ENCODE measurements around the gene SLC10A7. TPM values are rescaled to one million over a fixed set of nuclear protein-coding genes. Genes with fewer than 3 reads are reported as not detected.
A peak's percentile ranks its signal among the peaks of the same experiment; 100 is the strongest.

The SLC10A7 gene
- polyA plus RNA-seq, 6 donors from 2014 or later = 4.1 to 13.6 (median 8.0) TPM

DNA sequence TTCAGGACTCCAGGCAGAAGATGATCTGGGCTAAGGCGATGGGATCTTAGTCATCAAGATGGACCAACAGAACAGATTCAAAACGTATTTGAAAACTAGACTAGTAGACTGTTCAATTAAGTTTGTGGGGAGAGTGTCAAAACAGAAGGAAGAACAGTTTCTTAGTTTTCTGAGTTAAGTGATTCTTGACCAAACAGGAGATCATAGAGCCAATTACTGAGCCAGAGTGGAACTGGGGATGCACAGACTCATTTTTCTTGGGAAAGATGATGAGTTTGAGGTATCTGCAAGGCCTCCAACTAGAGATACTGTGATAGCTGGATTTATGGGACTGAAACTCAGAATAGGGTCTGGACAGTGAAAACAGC is 187.9 kb downstream of the SLC10A7 start:
- ATAC-seq (ENCODE audit: low read depth in 2 of 2) = no peak
- Mint-ChIP-seq H3K27ac (no peak overlapping the region), H3K36me3 (no peaks in the 10 kb centered on the region), H3K4me3 (no peak overlapping the region), H3K9me3 (no peaks in the 10 kb centered on the region), H3K4me1 (no peaks in the 10 kb centered on the region), H3K27me3 (no peaks in the 10 kb centered on the region)
- DNase-seq = no peak

DNA sequence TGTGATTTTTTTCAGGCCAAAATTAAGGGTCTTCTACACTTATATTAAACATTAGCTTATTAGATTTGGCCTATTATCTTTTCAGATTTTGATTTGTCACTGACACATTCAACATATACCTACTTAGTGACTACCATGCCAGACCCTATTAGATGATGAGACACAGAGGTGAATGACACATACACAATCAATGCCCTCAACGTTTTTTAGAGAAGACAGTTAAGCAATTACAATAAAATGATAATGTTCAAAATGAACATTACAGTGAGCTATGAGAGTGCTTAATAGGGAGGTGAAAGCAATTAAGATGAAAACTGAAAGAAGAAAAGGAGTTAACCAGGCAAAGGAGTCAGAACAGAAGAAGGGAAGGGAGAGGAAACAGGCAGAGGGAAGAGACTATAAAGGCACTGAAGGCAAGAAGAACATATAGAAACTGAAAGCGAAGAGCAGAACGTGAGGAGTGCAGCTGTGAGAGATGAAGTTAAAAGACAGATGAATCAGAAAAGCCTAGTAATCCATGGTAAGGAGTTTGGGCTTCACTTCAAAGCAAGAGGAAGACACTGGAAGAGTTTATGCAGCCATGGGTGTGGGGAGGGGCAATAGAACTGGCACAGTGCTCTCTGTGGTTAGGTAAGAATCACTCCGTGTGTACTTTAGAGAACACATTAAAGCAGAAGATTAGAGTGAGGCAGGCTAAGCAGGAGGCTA is 188.4 kb downstream of the SLC10A7 start:
- H3K36me3 Mint-ChIP-seq = no peaks in the 10 kb centered on the region
- no peaks in the 10 kb centered on the region for H3K4me1 Mint-ChIP-seq
- no peak for DNase-seq
- H3K4me3 Mint-ChIP-seq = no peak overlapping the region
- no peak overlapping the region for H3K27ac Mint-ChIP-seq
- no peak for ATAC-seq (ENCODE audit: low read depth in 2 of 2)
- no peaks in the 10 kb centered on the region for H3K27me3 Mint-ChIP-seq
- no peaks in the 10 kb centered on the region for H3K9me3 Mint-ChIP-seq

DNA sequence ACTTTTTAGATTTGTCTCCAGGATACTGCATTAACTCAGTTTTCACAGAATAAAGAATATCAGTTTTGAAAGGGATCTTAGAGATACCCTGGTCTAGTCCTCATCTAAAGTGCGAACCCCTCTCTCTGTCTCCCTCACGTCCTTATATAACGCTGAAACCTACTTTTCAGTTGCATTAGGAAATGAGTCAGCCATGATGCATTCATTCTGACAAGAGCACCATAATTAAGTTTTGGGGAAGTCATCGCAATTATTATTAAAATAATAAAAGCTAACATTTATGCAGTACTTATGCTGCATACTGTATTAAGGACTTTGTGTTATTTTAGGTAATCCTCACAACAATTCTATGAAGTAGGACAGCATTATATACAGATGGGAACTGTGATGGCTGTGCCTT is 191.3 kb downstream of the SLC10A7 start:
- Mint-ChIP-seq H3K27ac (no peak overlapping the region), H3K27me3 (no peaks in the 10 kb centered on the region), H3K9me3 (no peaks in the 10 kb centered on the region), H3K4me3 (no peak overlapping the region), H3K36me3 (peaks cover 0 to 2% of the 10 kb centered on the region in 2 donors), H3K4me1 (no peaks in the 10 kb centered on the region)
- DNase-seq (no peak), ATAC-seq (ENCODE audit: low read depth in 2 of 2) (no peak)

DNA sequence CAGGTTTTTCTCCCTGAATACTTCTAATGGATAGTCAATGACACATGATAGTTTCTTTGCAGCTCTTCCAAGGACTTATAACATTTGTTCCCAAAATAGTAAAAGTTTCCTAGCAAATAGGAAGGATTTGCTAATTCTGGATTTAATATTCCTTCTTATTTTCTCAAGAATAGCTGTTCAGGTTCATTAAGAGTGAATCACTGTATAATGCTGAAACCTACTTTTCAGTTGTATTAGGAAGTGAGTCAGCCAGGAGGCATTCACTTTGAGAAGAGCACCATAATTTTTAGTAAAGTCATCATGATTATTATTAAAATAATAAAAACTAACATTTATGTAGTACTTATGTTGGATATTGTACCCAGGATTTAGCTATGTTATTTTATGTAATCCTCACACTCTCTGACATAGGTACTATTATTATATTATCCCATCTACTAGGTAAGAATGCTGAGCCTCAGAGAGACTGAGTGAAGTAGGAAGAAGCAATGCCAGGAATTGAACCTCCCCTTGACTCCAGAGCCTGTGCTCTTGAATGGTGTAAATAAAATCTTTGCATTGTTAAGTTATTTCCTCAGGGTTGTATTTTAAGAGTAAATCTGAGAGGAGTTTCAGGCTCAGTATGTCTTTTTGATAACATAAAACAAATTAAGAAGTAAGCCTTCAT is 192.6 kb downstream of the SLC10A7 start:
- no peak for ATAC-seq (ENCODE audit: low read depth in 2 of 2)
- H3K27ac Mint-ChIP-seq = no peak overlapping the region
- peaks cover 7 to 8% of the 10 kb centered on the region in 2 donors for H3K36me3 Mint-ChIP-seq
- H3K27me3 Mint-ChIP-seq = no peaks in the 10 kb centered on the region
- no peak overlapping the region for H3K4me3 Mint-ChIP-seq
- DNase-seq = no peak
- no peaks in the 10 kb centered on the region for H3K9me3 Mint-ChIP-seq
- no peaks in the 10 kb centered on the region for H3K4me1 Mint-ChIP-seq

DNA sequence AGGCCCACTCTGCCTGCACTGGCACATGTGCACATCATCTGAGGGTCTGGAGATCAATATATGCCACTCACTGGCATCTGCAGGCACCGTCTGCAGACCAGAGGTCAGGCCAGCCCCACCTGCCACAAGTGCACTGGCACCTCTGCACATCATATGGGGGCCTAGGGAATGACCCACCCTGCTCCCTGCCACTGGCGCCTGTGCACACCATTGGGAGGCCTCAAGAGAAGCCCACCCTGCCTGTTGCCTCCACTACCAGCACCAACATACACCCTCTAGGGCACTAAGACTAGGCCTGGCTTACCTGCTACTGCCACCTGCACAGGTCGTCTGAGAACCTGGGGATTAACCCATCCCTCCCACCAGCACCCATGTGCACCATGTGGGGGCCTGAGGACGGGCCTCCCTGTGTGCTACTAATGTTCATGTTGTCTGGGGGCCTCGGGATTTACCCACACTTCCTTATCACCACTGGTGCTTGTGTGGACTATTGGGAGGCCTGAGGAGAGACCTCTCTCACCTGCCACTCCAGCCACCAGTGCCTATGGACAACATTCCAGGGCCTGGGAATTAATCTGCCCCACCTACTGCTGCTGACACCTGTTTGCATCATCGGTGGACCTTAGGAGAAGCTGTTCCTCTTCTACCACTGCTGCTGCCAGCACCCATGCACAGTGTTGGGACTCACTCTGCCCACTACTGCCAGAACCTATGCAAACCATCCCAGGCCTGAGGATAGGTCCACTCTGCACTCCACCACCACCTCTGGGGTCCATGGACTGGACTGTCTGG is 193.7 kb downstream of the SLC10A7 start:
- H3K27ac Mint-ChIP-seq = peak overlapping the region in 1 of 6 donors; percentile 68
- H3K36me3 Mint-ChIP-seq = peaks cover 8% of the 10 kb centered on the region in 2 donors
- DNase-seq (no peak), ATAC-seq (ENCODE audit: low read depth in 2 of 2) (no peak)
- peaks cover 0 to 6% (median 0%) of the 10 kb centered on the region in 7 donors for H3K9me3 Mint-ChIP-seq
- no peak overlapping the region for H3K4me3 Mint-ChIP-seq
- no peaks in the 10 kb centered on the region for H3K4me1 Mint-ChIP-seq
- no peaks in the 10 kb centered on the region for H3K27me3 Mint-ChIP-seq

DNA sequence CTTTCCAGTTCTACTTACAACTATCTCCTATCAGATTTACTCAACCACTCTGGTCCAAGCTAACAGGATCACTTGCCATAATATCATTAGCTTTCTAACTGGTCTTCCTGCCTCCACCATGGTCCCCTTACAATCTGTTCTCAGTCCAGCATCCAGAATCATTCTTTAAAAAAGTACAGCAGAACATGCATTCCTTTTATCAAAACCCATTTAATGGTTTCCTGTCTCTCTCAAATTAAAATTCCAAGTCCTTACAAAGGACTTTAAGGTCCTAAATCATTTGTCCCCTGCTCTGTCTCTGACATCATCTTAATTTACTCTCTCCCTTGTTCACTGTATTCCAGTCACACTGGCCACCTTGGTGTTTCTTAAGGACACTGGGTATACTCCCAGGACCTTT is 202.8 kb downstream of the SLC10A7 start:
- Mint-ChIP-seq H3K4me3 (no peak overlapping the region), H3K4me1 (no peaks in the 10 kb centered on the region), H3K27ac (no peak overlapping the region), H3K9me3 (peaks cover 0 to 10% (median 0%) of the 10 kb centered on the region in 7 donors), H3K36me3 (no peaks in the 10 kb centered on the region), H3K27me3 (no peaks in the 10 kb centered on the region)
- no peak for ATAC-seq (ENCODE audit: low read depth in 2 of 2)
- DNase-seq = no peak

DNA sequence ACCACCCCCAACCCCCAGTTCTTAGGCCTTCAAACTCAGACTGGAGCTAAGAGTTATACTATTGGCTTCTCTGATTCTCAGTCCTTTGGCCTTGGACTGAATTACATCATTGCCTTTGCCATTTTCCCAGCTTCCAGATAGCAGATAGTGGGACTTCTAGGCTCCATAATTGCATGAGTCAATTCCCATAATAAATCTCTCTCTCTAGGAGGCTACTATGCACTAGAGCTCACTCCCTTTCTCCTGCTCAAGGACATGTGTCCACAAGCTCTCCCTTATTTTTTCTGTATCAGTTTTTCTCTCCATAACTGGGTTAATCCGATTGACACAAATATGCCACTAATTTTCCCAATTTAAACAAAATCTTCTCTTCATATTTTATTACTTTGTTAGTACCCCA is 204.0 kb downstream of the SLC10A7 start:
- Mint-ChIP-seq H3K9me3 (peaks cover 0 to 4% (median 0%) of the 10 kb centered on the region in 7 donors), H3K4me1 (no peaks in the 10 kb centered on the region), H3K27me3 (no peaks in the 10 kb centered on the region), H3K27ac (no peak overlapping the region), H3K36me3 (no peaks in the 10 kb centered on the region), H3K4me3 (no peak overlapping the region)
- ATAC-seq (ENCODE audit: low read depth in 2 of 2) (no peak), DNase-seq (no peak)

DNA sequence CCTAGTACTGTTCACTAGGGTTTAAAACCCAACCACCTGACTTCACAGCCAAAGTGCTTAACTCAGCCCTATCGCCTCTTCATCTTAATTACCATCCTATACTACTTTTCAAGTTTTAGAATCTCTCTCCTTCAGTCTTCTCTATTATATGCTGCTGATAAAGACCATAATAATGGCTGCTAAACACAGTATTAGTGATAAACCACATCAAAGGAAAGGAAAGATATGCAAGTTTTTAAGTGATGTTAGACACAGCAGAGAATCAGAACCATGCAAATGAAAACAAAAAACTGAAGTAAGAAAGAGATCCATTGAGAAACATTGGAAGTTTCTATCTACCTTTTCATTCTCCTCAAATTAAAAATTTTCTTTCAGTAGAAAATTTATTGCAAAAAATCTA is 206.6 kb downstream of the SLC10A7 start:
- Mint-ChIP-seq H3K4me3 (no peak overlapping the region), H3K36me3 (no peaks in the 10 kb centered on the region), H3K27me3 (no peaks in the 10 kb centered on the region), H3K27ac (no peak overlapping the region), H3K9me3 (no peaks in the 10 kb centered on the region), H3K4me1 (no peaks in the 10 kb centered on the region)
- DNase-seq (no peak), ATAC-seq (ENCODE audit: low read depth in 2 of 2) (no peak)

DNA sequence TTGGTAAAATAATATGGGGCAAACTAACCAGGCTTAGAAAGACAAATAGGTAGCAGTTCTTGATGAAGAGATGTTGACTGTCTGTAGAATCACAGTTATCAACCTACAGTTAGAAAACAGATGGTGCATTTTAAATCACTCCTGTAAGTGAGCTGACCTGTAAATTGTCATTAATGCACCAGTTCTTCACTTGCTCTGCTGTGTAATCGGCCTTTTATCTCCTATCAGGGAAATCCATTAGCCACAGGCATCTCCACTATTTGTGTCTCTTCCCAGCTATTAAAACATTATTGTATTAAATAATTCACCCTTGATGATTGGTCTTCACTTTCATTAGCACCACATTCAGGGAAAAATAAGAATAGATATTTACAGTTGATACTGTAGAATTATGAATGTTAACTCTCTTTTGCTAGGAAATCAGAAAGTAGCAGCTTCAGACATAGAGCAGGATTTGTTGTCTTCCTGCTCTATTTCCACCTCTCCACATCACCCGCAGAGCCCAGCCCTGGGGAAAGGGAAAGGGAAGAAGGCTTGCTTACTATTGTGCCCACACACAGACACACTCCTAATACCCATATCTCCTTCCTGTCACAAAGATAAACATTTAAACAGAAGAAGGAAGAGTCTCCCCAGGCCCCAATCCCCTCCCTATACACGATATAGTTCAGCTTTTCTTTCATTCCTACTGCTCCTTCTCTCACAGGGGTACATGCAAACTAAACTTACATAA is 210.3 kb downstream of the SLC10A7 start:
- DNase-seq (no peak), ATAC-seq (ENCODE audit: low read depth in 2 of 2) (no peak)
- Mint-ChIP-seq H3K4me3 (no peak overlapping the region), H3K27me3 (no peaks in the 10 kb centered on the region), H3K27ac (peak overlapping the region in 2 of 6 donors; percentile 38 to 44), H3K36me3 (no peaks in the 10 kb centered on the region), H3K4me1 (no peaks in the 10 kb centered on the region), H3K9me3 (no peaks in the 10 kb centered on the region)

DNA sequence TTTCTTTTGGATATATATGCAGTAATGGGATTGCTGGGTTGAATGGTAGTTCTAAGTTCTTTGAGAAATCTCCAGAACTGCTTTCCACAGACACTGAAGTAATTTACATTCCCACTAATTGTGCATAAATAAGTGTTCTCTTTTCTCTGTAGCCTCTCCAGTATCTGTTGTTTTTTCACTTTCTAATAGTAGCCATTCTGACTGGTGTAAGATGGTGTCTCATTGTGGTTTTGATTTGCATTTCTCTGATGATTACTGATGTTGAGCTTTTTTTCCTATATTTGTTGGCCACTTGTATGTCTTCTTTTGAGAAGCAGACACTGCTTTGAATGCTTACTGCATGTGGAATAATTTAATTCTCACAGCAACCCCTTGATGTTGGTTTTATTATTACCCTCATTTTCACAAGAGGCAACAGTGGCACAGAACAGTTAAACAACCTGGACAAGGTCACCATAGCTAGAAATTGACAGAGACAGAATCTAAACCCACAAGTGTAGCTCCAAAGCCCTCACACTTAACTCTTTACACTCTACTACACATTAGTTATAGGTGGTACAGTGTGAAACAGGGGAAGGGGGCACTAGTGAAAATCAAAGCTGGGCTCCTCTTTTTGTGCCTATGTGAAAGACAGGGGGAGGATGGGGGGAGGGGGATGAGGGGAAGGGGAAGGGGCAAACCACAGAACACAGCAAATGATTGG is 211.3 kb downstream of the SLC10A7 start:
- H3K36me3 Mint-ChIP-seq = no peaks in the 10 kb centered on the region
- H3K27me3 Mint-ChIP-seq = no peaks in the 10 kb centered on the region
- no peak for DNase-seq
- peak overlapping the region in 1 of 6 donors; percentile 47 for H3K27ac Mint-ChIP-seq
- H3K9me3 Mint-ChIP-seq = no peaks in the 10 kb centered on the region
- ATAC-seq (ENCODE audit: low read depth in 2 of 2) = no peak
- H3K4me3 Mint-ChIP-seq = no peak overlapping the region
- H3K4me1 Mint-ChIP-seq = no peaks in the 10 kb centered on the region

DNA sequence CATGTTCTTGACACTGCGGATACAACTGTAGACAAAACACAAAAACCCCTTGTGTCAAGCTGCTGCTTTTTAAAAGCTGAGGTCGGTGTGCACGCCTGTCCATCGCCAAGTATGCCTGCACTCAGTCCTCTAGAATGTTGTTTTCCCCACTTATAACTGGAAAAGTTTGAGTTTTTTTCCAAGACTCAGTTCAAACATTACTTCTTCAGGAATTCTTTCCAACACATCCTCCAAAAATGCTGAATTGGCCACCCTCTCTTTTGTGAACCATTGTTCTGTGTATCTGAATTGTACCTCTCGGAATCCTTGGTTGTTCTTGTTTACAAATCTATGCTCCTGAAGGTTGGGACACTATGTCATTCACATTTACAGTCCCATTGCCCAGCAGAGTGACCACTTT is 212.8 kb downstream of the SLC10A7 start:
- ATAC-seq (ENCODE audit: low read depth in 2 of 2) = no peak
- H3K4me3 Mint-ChIP-seq = no peak overlapping the region

DNA sequence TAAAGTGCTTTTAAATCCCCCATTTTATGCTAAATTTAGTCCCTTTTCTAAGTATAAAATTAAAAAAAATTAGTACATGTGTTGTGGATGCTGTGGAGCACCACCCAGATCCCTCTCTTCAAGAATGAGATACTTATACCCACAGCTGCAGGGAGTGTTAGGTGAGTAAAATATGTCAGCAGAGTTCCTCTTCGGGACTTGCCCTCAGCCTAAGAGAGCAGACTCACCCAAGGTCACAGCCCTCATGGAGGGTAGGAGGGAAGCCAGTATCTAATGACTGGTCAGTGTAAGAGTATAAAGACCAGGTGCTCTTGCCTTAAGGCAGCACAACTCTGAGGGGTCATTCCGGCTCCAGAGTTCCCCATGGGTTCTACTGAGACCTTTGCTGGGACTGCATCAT is 218.9 kb downstream of the SLC10A7 start:
- peaks cover 0 to 5% (median 2%) of the 10 kb centered on the region in 7 donors for H3K9me3 Mint-ChIP-seq
- no peak for ATAC-seq (ENCODE audit: low read depth in 2 of 2)
- no peaks in the 10 kb centered on the region for H3K27me3 Mint-ChIP-seq
- H3K4me3 Mint-ChIP-seq = no peak overlapping the region
- H3K27ac Mint-ChIP-seq = no peak overlapping the region
- peaks cover 0 to 4% (median 0%) of the 10 kb centered on the region in 3 donors for H3K4me1 Mint-ChIP-seq
- H3K36me3 Mint-ChIP-seq = peaks cover 0 to 3% of the 10 kb centered on the region in 2 donors
- no peak for DNase-seq

More for the DNA sequence above, 212.8 kb downstream of the SLC10A7 start:
- no peak for DNase-seq
- Mint-ChIP-seq H3K27ac (peak overlapping the region in 2 of 6 donors; percentile 6 to 21), H3K9me3 (peaks cover 0 to 5% (median 2%) of the 10 kb centered on the region in 7 donors), H3K4me1 (no peaks in the 10 kb centered on the region), H3K36me3 (peaks cover 0 to 3% of the 10 kb centered on the region in 2 donors), H3K27me3 (no peaks in the 10 kb centered on the region)

DNA sequence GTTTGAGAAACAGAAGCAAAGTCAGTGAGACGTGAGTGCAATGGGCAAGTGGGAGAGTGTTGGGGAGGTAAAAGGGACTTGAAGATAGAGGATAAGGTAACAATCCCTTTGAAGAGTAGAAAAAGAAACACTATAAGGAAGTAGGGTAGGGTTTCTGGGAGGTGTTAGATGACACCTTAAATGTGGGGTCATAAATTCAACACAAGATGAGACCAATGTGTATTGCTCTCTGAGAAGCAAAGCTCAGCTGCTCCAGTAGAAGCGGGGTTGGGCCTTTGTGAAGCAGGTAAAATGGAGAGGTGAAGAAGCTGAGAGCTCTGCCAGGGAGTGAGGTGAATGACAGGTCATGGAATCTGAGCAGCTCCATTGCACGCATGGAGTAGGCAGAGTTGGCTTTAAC is 222.1 kb downstream of the SLC10A7 start:
- no peak overlapping the region for H3K4me3 Mint-ChIP-seq
- no peaks in the 10 kb centered on the region for H3K27me3 Mint-ChIP-seq
- DNase-seq = no peak
- H3K9me3 Mint-ChIP-seq = peaks cover 0 to 5% (median 0%) of the 10 kb centered on the region in 7 donors
- peaks cover 0 to 4% (median 0%) of the 10 kb centered on the region in 3 donors for H3K4me1 Mint-ChIP-seq
- no peak for ATAC-seq (ENCODE audit: low read depth in 2 of 2)
- peak overlapping the region in 2 of 6 donors; percentile 20 to 44 for H3K27ac Mint-ChIP-seq
- H3K36me3 Mint-ChIP-seq = peaks cover 0 to 4% of the 10 kb centered on the region in 2 donors
